ENCODE data around the gene ANKRD40CL. TPM values are rescaled to one million over a fixed set of nuclear protein-coding genes. Genes with fewer than 3 reads are reported as not detected.

Gene ANKRD40CL
- total and polyA plus RNA-seq, 4 donors, result not detected

- Histone ChIP-seq H3K4me1 (ENCODE audit: control insufficient read depth in 4 of 4, insufficient read depth in 4 of 4, low read length in 3 of 4) (peaks cover 3 to 10% (median 6%) of the 10 kb centered on the region in 4 donors), H3K4me3 (ENCODE audit: low read depth in 1 of 3, low read length in 3 of 3) (no peak overlapping the region), H3K9ac (ENCODE audit: low read depth in 1 of 2, low read length in 2 of 2) (no peak overlapping the region), H3K27ac (ENCODE audit: low read depth in 1 of 2, low read length in 2 of 2) (no peak overlapping the region), H3K36me3 (ENCODE audit: control insufficient read depth in 4 of 4, insufficient read depth in 3 of 4, low read depth in 1 of 4, low read length in 3 of 4) (no peaks in the 10 kb centered on the region), H3K27me3 (ENCODE audit: control insufficient read depth in 4 of 4, insufficient read depth in 4 of 4, low read length in 3 of 4) (no peaks in the 10 kb centered on the region), H3K9me3 (ENCODE audit: control insufficient read depth in 4 of 4, low read length in 3 of 4) (no peaks in the 10 kb centered on the region)
- no peak for DNase-seq (ENCODE audit: low spot score)
- WGBS, result 72% methylated on average over 3 of the region's 3 CpGs
- TF ChIP-seq FOXA2 (IDR thresholded peaks at IDR 0.05), result no peak
- TF ChIP-seq NR2F2 (IDR thresholded peaks at IDR 0.05), result no peak
- no peak for TF ChIP-seq JUND (IDR thresholded peaks at IDR 0.05)
- TF ChIP-seq ZBTB33 (IDR thresholded peaks at IDR 0.05), result no peak
- no peak for TF ChIP-seq GABPA (IDR thresholded peaks at IDR 0.05 in 1 of 2, conservative IDR thresholded peaks at IDR 0.05 in 1 of 2)
- TF ChIP-seq HNF4A (conservative IDR thresholded peaks at IDR 0.05), result no peak
- no peak for TF ChIP-seq MAX (IDR thresholded peaks at IDR 0.05)
- no peak for TF ChIP-seq RXRA (IDR thresholded peaks at IDR 0.05)
- TF ChIP-seq FOXA1 (IDR thresholded peaks at IDR 0.05), result no peak
Measured at GRCh38 chr17:50815400-50815799, 48.1 kb upstream of the ANKRD40CL start.

GRCh38 chr17:50813583-50813982 lies 46.3 kb upstream of the ANKRD40CL start:
- TF ChIP-seq FOXA1 (IDR thresholded peaks at IDR 0.05) (no peak), ATF3 (IDR thresholded peaks at IDR 0.05) (no peak), GABPA (IDR thresholded peaks at IDR 0.05 in 1 of 2, conservative IDR thresholded peaks at IDR 0.05 in 1 of 2) (no peak), CTCF (IDR thresholded peaks at IDR 0.05; ENCODE audit: low read depth, low read length, missing input control) (no peak), MAX (IDR thresholded peaks at IDR 0.05) (no peak), HNF4G (IDR thresholded peaks at IDR 0.05) (no peak), YY1 (IDR thresholded peaks at IDR 0.05) (no peak), EGR1 (IDR thresholded peaks at IDR 0.05; ENCODE audit: low read depth in 2 of 2) (no peak), HNF4A (conservative IDR thresholded peaks at IDR 0.05) (no peak)
- Histone ChIP-seq H3K4me3 (ENCODE audit: low read depth in 1 of 3, low read length in 3 of 3) (no peak overlapping the region), H3K27ac (ENCODE audit: low read depth in 1 of 2, low read length in 2 of 2) (no peak overlapping the region), H3K36me3 (ENCODE audit: control insufficient read depth in 4 of 4, insufficient read depth in 3 of 4, low read depth in 1 of 4, low read length in 3 of 4) (no peaks in the 10 kb centered on the region), H3K9me3 (ENCODE audit: control insufficient read depth in 4 of 4, low read length in 3 of 4) (no peaks in the 10 kb centered on the region), H3K4me1 (ENCODE audit: control insufficient read depth in 4 of 4, insufficient read depth in 4 of 4, low read length in 3 of 4) (peaks cover 3 to 12% (median 7%) of the 10 kb centered on the region in 4 donors), H3K27me3 (ENCODE audit: control insufficient read depth in 4 of 4, insufficient read depth in 4 of 4, low read length in 3 of 4) (no peaks in the 10 kb centered on the region), H3K9ac (ENCODE audit: low read depth in 1 of 2, low read length in 2 of 2) (no peak overlapping the region)
- DNase-seq (ENCODE audit: low spot score), result no peak

GRCh38 chr17:50808888-50809287 lies 41.6 kb upstream of the ANKRD40CL start:
- TF ChIP-seq HNF4G (IDR thresholded peaks at IDR 0.05), result no peak
- TF ChIP-seq EGR1 (IDR thresholded peaks at IDR 0.05; ENCODE audit: low read depth in 2 of 2), result no peak
- TF ChIP-seq YY1 (IDR thresholded peaks at IDR 0.05), result no peak
- WGBS, result 71% methylated on average over 3 of the region's 3 CpGs

More at GRCh38 chr17:50808888-50809287, 41.6 kb upstream of the ANKRD40CL start:
- H3K4me1 ChIP-seq (ENCODE audit: control insufficient read depth in 4 of 4, insufficient read depth in 4 of 4, low read length in 3 of 4), result peaks cover 3 to 34% (median 12%) of the 10 kb centered on the region in 4 donors
- no peaks in the 10 kb centered on the region for H3K36me3 ChIP-seq (ENCODE audit: control insufficient read depth in 4 of 4, insufficient read depth in 3 of 4, low read depth in 1 of 4, low read length in 3 of 4)
- no peak overlapping the region for H3K27ac ChIP-seq (ENCODE audit: low read depth in 1 of 2, low read length in 2 of 2)
- no peak overlapping the region for H3K9ac ChIP-seq (ENCODE audit: low read depth in 1 of 2, low read length in 2 of 2)
- no peaks in the 10 kb centered on the region for H3K27me3 ChIP-seq (ENCODE audit: control insufficient read depth in 4 of 4, insufficient read depth in 4 of 4, low read length in 3 of 4)
- no peak for DNase-seq (ENCODE audit: low spot score)
- H3K4me3 ChIP-seq (ENCODE audit: low read depth in 1 of 3, low read length in 3 of 3), result no peak overlapping the region
- H3K9me3 ChIP-seq (ENCODE audit: control insufficient read depth in 4 of 4, low read length in 3 of 4), result no peaks in the 10 kb centered on the region

Measured in liver (tissue), 9 donors.